Hepatocyte (in vitro differentiated cells): ENCODE data around the gene TRIM15.

Source experiments
- EZH2 ChIP-seq: fragments of 200-600 bp; sonication (generic); IDR thresholded peaks from 2 replicates; pipeline ENCODE4 v1.6.1; 2016; ENCODE audit warnings: antibody characterized with exemption, mild to moderate bottlenecking, borderline replicate concordance
- TF ChIP-seq, protein P1 (sequence below): fragments of 200-600 bp; sonication (generic); IDR thresholded peaks from 2 replicates; pipeline ENCODE4 v1.5.1; 2016; ENCODE audit warnings: antibody characterized with exemption, mild to moderate bottlenecking; ENCODE audit not compliant: poor library complexity

DNA sequence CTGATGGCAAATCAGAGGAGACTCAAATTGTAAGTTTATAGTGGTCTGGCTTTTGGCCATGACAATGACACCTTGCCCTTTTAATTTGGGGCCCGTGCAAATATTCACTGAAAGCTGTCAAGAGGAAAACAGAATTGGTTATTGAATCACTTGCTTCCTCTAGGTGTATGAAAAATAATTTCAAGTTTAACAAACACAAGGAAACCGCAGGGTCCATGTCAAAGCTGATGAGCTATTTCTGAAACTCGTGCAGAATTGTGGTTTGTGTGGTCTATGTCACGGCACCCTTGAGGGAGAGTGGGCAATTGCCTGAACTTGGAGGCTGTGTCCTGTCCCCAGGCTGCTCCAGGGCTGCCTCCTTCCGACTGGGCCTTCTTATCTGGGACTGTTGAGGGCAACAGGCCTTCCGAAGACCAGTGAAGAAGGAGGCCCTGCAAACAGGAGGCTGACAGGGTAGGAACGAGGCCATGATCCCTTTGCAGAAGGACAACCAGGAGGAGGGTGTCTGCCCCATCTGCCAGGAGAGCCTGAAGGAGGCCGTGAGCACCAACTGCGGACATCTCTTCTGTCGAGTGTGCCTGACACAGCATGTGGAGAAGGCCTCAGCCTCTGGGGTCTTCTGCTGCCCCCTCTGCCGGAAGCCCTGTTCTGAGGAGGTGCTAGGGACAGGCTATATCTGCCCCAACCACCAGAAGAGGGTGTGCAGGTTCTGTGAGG lies 26.6 kb upstream of the TRIM15 start:
- TF ChIP-seq EZH2, result no peak
- TF ChIP-seq, protein P1, sequence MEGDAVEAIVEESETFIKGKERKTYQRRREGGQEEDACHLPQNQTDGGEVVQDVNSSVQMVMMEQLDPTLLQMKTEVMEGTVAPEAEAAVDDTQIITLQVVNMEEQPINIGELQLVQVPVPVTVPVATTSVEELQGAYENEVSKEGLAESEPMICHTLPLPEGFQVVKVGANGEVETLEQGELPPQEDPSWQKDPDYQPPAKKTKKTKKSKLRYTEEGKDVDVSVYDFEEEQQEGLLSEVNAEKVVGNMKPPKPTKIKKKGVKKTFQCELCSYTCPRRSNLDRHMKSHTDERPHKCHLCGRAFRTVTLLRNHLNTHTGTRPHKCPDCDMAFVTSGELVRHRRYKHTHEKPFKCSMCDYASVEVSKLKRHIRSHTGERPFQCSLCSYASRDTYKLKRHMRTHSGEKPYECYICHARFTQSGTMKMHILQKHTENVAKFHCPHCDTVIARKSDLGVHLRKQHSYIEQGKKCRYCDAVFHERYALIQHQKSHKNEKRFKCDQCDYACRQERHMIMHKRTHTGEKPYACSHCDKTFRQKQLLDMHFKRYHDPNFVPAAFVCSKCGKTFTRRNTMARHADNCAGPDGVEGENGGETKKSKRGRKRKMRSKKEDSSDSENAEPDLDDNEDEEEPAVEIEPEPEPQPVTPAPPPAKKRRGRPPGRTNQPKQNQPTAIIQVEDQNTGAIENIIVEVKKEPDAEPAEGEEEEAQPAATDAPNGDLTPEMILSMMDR, result no peak
